K562 (cell line): ENCODE measurements around the gene ASCL2. TPM values are rescaled to one million over a fixed set of nuclear protein-coding genes. Genes with fewer than 3 reads are reported as not detected.

Source experiments
- CAMTA2 ChIP-seq: fragments of 250-450 bp; sonication (Bioruptor Pico); conservative IDR thresholded peaks from 2 replicates; pipeline ENCODE4 v1.5.1; 2022
- CBX2 ChIP-seq: fragments of 200-600 bp; sonication (generic); IDR thresholded peaks from one replicate; pipeline ENCODE4 v1.6.1; 2012; ENCODE audit warnings: mild to moderate bottlenecking, low read length, inconsistent platforms; ENCODE audit not compliant: insufficient read depth, poor library complexity, severe bottlenecking
- FIP1L1 ChIP-seq: fragments of 200-400 bp; formaldehyde crosslinking; IDR thresholded peaks from 2 replicates; pipeline ENCODE4 v1.6.1; 2018; ENCODE audit warnings: mild to moderate bottlenecking, low read depth, low read length; ENCODE audit not compliant: poor library complexity, severe bottlenecking
- HDAC2 ChIP-seq: fragments of 450-650 bp; IDR thresholded peaks from 2 replicates; pipeline ENCODE4 v1.6.1; 2016; ENCODE audit warnings: mild to moderate bottlenecking
- MAFG ChIP-seq: fragments of 450-650 bp; conservative IDR thresholded peaks from 2 replicates; pipeline ENCODE4 v1.6.1; 2016; ENCODE audit warnings: missing genetic modification characterization, missing compliant biosample characterization
- MEIS2 ChIP-seq: fragments of 450-650 bp; IDR thresholded peaks from 2 replicates; pipeline ENCODE4 v1.6.1; 2014; ENCODE audit warnings: mild to moderate bottlenecking; ENCODE audit not compliant: partially characterized antibody
- MTF1 ChIP-seq: fragments of 250-450 bp; sonication (Bioruptor Pico); IDR thresholded peaks from 2 replicates; pipeline ENCODE4 v1.9.0; 2021; ENCODE audit warnings: moderate library complexity, mild to moderate bottlenecking, inconsistent platforms, borderline replicate concordance
- OTX1 ChIP-seq: fragments of 450-650 bp; formaldehyde crosslinking; IDR thresholded peaks from 2 replicates; pipeline ENCODE4 v1.4.0; 2022; ENCODE audit warnings: mild to moderate bottlenecking
- PHTF2 ChIP-seq: fragments of 250-450 bp; sonication (Bioruptor Pico); IDR thresholded peaks from 2 replicates; pipeline ENCODE4 v1.5.0; 2021; ENCODE audit warnings: mild to moderate bottlenecking
- PPARD ChIP-seq: fragments of 250-450 bp; sonication (Bioruptor Pico); IDR thresholded peaks from 2 replicates; pipeline ENCODE4 v1.8.0; 2022; ENCODE audit warnings: inconsistent platforms, mild to moderate bottlenecking, moderate library complexity
- PTRF ChIP-seq: fragments of 450-650 bp; IDR thresholded peaks from 2 replicates; pipeline ENCODE4 v1.6.1; 2016; ENCODE audit warnings: mild to moderate bottlenecking, missing genetic modification characterization, missing compliant biosample characterization
- RNF2 ChIP-seq: sonication (generic); IDR thresholded peaks from 2 replicates; pipeline ENCODE4 v1.6.1; 2016
- SIX5 ChIP-seq, 2 experiments: IDR thresholded peaks; 2 replicates each; pipeline ENCODE4 v1.6.1; 2011; ENCODE audit warnings: low read length in 2 of 2, borderline replicate concordance in 1 of 2, low read depth in 1 of 2, mild to moderate bottlenecking in 1 of 2, moderate library complexity in 1 of 2; ENCODE audit not compliant: insufficient read depth in 1 of 2
- SOX6 ChIP-seq: fragments of 450-650 bp; IDR thresholded peaks from 2 replicates; pipeline ENCODE4 v1.6.1; 2014; ENCODE audit warnings: mild to moderate bottlenecking
- TAF1 ChIP-seq: IDR thresholded peaks from 2 replicates; pipeline ENCODE4 v1.6.1; 2011; ENCODE audit warnings: mild to moderate bottlenecking, low read length, moderate library complexity; ENCODE audit not compliant: insufficient read depth, control insufficient read depth, severe bottlenecking; ENCODE audit errors: extremely low read depth
- ZBED1 ChIP-seq: IDR thresholded peaks from 2 replicates; pipeline ENCODE4 v1.6.1; 2014
- ZNF12 ChIP-seq: sonication (generic); formaldehyde crosslinking; IDR thresholded peaks from 2 replicates; pipeline ENCODE4 v1.4.0; 2020; ENCODE audit warnings: mild to moderate bottlenecking, missing genetic modification reagents
- ZNF239 ChIP-seq: fragments of 250-450 bp; sonication (Bioruptor Pico); IDR thresholded peaks from 2 replicates; pipeline ENCODE4 v1.4.0; 2020; ENCODE audit warnings: mild to moderate bottlenecking
- ZNF696 ChIP-seq: fragments of 250-450 bp; sonication (Bioruptor Pico); conservative IDR thresholded peaks from 2 replicates; pipeline ENCODE4 v1.4.0; 2020; ENCODE audit warnings: mild to moderate bottlenecking, moderate library complexity
- ZNF780A ChIP-seq: fragments of 250-450 bp; sonication (Bioruptor Pico); IDR thresholded peaks from 2 replicates; pipeline ENCODE4 v1.5.0; 2021; ENCODE audit warnings: mild to moderate bottlenecking
- ZNF830 ChIP-seq: fragments of 250-450 bp; sonication (Bioruptor Pico); IDR thresholded peaks from 2 replicates; pipeline ENCODE4 v1.5.0; 2021; ENCODE audit warnings: mild to moderate bottlenecking
- polyA plus RNA-seq, 8 experiments: library from polyadenylated mRNA; depleted of rRNA in 4 of 8; stranded (reverse) in 5 of 8; unstranded in 3 of 8; fragments of >200 nt; fragmentation: Nextera tagmentation in 2 of 8; fragmentation: Illumina TruSeq in 1 of 8; extraction: Ambion mirVana in 2 of 8; extraction: Trizol in 1 of 8; gene quantifications; 2 replicates each; pipeline versions ENCODE4 v1.2.1 to v1.2.3, GENCODE V29; 2011 to 2014; ENCODE audit warnings: inconsistent platforms in 1 of 8, missing spikeins in 1 of 8
- total RNA-seq, 7 experiments: library from RNA; depleted of rRNA in 6 of 7; stranded (reverse); fragments of >200 nt in 6 of 7; fragmentation: Illumina TruSeq in 2 of 7; extraction: Trizol in 2 of 7; gene quantifications; 2 replicates each; pipeline versions ENCODE4 v1.2.1 to v1.2.3, GENCODE V29; 2011 to 2021; ENCODE audit warnings: low replicate concordance in 1 of 7
- TF ChIP-seq, protein P1 (sequence below): sonication (generic); formaldehyde crosslinking; IDR thresholded peaks from 2 replicates; pipeline ENCODE4 v1.8.0; 2022; ENCODE audit warnings: mild to moderate bottlenecking, missing genetic modification reagents
- TF ChIP-seq, protein P2 (sequence below): conservative IDR thresholded peaks from 2 replicates; pipeline ENCODE4 v1.6.1; 2011; ENCODE audit warnings: low read depth, mild to moderate bottlenecking, low read length; ENCODE audit not compliant: control insufficient read depth
- TF ChIP-seq, protein P3 (sequence below): fragments of 250-450 bp; sonication (Bioruptor Pico); IDR thresholded peaks from 2 replicates; pipeline ENCODE4 v1.8.0; 2022; ENCODE audit warnings: inconsistent platforms
- TF ChIP-seq, protein P4 (sequence below): fragments of 250-450 bp; sonication (Bioruptor Pico); IDR thresholded peaks from 2 replicates; pipeline ENCODE4 v1.5.0; 2021

Gene ASCL2
- total and polyA plus RNA-seq, 9 of the 15 experiments (the other 6 are each of a cell fraction or from before 2014, with no cell fraction given) = 0.11 to 1.4 (median 0.36) TPM; not detected in 2

DNA sequence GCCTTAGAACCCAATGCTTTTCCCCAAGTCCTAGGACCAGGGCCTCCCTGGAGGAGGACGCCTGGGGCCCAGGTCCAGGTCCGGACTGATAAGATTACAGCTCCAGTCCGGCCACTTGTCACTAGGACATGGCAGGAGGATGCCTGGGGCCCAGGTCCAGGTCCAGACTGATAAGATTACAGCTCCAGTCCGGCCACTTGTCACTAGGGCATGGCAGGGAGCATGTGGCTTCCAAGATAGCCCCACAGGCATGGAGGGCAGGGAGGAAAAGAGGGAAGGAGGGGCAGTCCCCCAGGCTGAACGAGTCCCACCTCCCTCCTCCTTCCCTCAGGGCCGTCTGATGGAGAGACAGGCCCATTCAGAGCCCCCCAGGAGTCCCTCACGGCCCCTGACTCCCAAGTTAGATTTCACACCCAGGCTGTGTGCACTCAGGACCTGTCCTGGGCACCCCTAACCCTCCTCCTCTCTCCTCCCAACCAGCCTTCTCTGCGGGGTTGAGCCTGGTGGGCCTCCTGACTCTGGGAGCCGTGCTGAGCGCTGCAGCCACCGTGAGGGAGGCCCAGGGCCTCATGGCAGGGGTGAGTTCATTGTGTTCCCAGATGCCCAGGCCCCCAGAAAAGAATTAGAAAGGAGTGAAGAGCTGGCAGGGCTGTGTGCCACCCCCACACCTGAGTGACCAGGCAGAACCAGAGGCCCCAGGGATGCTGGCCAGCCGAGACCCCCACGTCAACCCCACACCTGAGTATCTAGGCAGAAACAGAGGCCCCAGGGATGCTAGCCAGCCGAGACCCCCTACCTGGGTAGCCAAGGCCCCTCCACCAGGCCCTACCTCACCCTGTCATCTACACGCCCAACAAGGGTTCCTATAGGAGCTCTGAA, 33.5 kb upstream of the ASCL2 start (continued):
- TF ChIP-seq HDAC2 (peak; percentile 97), ZBED1 (peak; percentile 84; the same call in 1 of the 2 replicates), CBX2 (no peak), ZNF830 (no peak), RNF2 (peak; percentile 92), ZNF12 (CRISPR knock-in tag) (no peak; the same call in 1 of the 2 replicates), CAMTA2 (CRISPR knock-in tag) (no peak), PHTF2 (CRISPR knock-in tag) (no peak), SOX6 (peak; percentile 94), MAFG (tag) (no peak), MTF1 (CRISPR knock-in tag) (no peak), ZNF780A (CRISPR knock-in tag) (no peak), OTX1 (CRISPR knock-in tag) (0 out of 2 replicates have a peak, but pooled peaks have one; percentile 63), ZNF696 (CRISPR knock-in tag) (no peak), MEIS2 (peak; percentile 93), TAF1 (peak; percentile 49), FIP1L1 (no peak), SIX5 (IDR thresholded peaks at IDR 0.05; ENCODE audit: borderline replicate concordance in 1 of 2, insufficient read depth in 1 of 2, low read depth in 1 of 2, low read length in 2 of 2) (no peak), PPARD (CRISPR knock-in tag) (no peak), ZNF239 (CRISPR knock-in tag) (peak; percentile 14; the same call in 1 of the 2 replicates), PTRF (tag) (no peak)
- TF ChIP-seq, protein P1, sequence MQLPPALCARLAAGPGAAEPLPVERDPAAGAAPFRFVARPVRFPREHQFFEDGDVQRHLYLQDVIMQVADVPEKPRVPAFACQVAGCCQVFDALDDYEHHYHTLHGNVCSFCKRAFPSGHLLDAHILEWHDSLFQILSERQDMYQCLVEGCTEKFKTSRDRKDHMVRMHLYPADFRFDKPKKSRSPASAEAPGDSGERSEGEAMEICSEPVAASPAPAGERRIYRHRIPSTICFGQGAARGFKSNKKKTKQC = no peak
- TF ChIP-seq, protein P2, sequence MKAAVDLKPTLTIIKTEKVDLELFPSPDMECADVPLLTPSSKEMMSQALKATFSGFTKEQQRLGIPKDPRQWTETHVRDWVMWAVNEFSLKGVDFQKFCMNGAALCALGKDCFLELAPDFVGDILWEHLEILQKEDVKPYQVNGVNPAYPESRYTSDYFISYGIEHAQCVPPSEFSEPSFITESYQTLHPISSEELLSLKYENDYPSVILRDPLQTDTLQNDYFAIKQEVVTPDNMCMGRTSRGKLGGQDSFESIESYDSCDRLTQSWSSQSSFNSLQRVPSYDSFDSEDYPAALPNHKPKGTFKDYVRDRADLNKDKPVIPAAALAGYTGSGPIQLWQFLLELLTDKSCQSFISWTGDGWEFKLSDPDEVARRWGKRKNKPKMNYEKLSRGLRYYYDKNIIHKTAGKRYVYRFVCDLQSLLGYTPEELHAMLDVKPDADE = peak; percentile 58; the same call in 1 of the 2 replicates
- TF ChIP-seq, protein P3, sequence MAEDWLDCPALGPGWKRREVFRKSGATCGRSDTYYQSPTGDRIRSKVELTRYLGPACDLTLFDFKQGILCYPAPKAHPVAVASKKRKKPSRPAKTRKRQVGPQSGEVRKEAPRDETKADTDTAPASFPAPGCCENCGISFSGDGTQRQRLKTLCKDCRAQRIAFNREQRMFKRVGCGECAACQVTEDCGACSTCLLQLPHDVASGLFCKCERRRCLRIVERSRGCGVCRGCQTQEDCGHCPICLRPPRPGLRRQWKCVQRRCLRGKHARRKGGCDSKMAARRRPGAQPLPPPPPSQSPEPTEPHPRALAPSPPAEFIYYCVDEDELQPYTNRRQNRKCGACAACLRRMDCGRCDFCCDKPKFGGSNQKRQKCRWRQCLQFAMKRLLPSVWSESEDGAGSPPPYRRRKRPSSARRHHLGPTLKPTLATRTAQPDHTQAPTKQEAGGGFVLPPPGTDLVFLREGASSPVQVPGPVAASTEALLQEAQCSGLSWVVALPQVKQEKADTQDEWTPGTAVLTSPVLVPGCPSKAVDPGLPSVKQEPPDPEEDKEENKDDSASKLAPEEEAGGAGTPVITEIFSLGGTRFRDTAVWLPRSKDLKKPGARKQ = no peak
- TF ChIP-seq, protein P4, sequence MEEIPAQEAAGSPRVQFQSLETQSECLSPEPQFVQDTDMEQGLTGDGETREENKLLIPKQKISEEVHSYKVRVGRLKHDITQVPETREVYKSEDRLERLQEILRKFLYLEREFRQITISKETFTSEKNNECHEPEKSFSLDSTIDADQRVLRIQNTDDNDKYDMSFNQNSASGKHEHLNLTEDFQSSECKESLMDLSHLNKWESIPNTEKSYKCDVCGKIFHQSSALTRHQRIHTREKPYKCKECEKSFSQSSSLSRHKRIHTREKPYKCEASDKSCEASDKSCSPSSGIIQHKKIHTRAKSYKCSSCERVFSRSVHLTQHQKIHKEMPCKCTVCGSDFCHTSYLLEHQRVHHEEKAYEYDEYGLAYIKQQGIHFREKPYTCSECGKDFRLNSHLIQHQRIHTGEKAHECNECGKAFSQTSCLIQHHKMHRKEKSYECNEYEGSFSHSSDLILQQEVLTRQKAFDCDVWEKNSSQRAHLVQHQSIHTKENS (CRISPR knock-in tag) = no peak
